Activated naive CD4-positive, alpha-beta T cell treated with anti-CD3 and anti-CD28 coated beads, Interleukin-2, amount 50 U/mL, for 24 hours (primary cell): Measurements from ENCODE around the gene KCNK2.

ENCODE experiments used
- H3K27ac Mint-ChIP-seq: one replicate; pipeline ENCODE4 v1.8.0; 2021; ENCODE audit warnings: mild to moderate bottlenecking, mixed read lengths
- H3K27me3 Mint-ChIP-seq: one replicate; pipeline ENCODE4 v1.8.0; 2021; ENCODE audit warnings: mixed read lengths
- H3K36me3 Mint-ChIP-seq: one replicate; pipeline ENCODE4 v1.8.0; 2021; ENCODE audit warnings: mixed read lengths
- H3K4me1 Mint-ChIP-seq: one replicate; pipeline ENCODE4 v1.8.0; 2021; ENCODE audit warnings: mixed read lengths
- H3K4me3 Mint-ChIP-seq: one replicate; pipeline ENCODE4 v1.8.0; 2021; ENCODE audit warnings: mild to moderate bottlenecking, mixed read lengths
- H3K9me3 Mint-ChIP-seq: one replicate; pipeline ENCODE4 v1.8.0; 2021; ENCODE audit warnings: mixed read lengths

KCNK2 gene, protein sequence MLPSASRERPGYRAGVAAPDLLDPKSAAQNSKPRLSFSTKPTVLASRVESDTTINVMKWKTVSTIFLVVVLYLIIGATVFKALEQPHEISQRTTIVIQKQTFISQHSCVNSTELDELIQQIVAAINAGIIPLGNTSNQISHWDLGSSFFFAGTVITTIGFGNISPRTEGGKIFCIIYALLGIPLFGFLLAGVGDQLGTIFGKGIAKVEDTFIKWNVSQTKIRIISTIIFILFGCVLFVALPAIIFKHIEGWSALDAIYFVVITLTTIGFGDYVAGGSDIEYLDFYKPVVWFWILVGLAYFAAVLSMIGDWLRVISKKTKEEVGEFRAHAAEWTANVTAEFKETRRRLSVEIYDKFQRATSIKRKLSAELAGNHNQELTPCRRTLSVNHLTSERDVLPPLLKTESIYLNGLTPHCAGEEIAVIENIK

DNA sequence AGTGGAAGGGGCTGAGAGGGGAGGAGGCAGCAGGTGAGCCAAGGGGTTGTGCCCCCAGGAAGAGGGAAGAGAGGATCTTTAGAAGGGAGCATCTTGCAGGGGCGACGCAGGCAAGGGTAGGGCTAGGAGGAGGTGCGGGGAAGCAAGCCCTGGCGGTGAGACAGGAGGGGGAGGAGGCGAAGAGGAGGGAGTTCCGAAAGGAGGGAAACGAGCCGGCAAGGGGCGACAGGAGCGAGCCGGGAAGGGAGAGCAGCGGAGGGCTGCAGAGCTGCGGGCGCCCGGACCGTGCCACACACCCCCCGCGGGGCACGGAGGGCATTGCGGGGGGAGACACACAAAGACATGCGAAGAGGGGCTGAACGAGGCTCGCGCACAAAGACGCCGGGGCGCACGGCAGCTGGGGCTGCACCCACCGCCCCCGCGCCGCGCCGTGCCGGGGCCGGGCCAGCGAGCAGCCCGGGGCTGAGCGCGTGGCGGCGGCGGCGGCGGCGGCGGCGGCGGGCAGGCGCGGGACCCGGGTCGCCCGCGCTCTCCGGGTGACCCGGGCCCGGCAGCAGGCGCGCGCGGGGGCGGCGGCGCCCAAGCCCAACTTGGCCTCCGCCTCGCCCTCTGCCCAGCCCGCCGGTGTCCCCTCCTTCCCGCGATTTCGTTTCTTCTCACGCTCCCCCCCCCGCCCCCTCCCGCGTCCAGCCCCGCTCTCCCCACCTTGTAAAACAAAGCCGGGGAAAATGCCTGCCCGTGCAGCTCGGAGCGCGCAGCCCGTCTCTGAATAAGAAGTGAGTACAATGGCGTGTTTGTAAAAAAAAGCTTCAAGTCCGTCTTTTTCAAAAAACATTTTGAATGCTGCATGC lies at the start of gene KCNK2:
Gene KCNK2, plus strand, starts transcription at position 206 of the 851 bp plus-strand sequence. CDS start 649 bp downstream, outside the sequence.
- H3K9me3 Mint-ChIP-seq: no peaks in the 10 kb centered on the region
- H3K27ac Mint-ChIP-seq: no peak within 1 kb of the TSS
- H3K4me1 Mint-ChIP-seq: peaks cover 16% of the 10 kb centered on the region
- H3K27me3 Mint-ChIP-seq: peaks cover 48% of the 10 kb centered on the region
- no peaks in the 10 kb centered on the region for H3K36me3 Mint-ChIP-seq
- H3K4me3 Mint-ChIP-seq: peak within 1 kb of the TSS; percentile 55

DNA sequence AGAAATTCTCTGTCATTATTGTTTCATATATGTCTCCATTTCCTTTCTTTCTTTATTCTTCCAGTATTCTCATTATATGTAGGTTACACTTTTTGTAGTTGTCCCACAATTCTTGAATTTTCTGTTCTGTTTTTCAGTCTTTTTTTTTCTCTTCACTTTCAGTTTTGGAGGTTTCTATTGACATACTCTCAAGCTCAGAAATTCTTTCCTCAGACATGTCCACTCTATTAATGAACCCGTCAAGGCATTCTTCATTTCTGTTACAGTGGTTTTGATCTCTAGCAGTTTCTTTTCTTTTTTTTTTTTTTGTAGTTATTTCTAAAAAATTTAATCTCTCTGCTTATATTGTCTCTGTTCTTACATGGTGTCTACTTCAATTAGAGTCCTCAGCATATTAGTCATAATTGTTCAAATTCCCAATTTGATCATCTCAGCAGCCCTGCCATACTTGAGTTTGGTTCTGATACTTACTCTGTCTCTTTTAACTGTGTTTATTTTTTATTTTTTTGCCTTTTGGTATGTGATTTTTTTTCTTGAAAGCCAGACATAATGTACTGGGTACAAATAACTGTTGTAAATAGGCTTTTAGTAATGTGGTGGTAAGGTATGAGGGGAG lies 49.5 kb upstream of the KCNK2 start:
- Mint-ChIP-seq H3K4me3 (no peak overlapping the region), H3K27me3 (peaks cover 13% of the 10 kb centered on the region), H3K27ac (no peak overlapping the region), H3K36me3 (no peaks in the 10 kb centered on the region), H3K4me1 (no peaks in the 10 kb centered on the region), H3K9me3 (no peaks in the 10 kb centered on the region)

DNA sequence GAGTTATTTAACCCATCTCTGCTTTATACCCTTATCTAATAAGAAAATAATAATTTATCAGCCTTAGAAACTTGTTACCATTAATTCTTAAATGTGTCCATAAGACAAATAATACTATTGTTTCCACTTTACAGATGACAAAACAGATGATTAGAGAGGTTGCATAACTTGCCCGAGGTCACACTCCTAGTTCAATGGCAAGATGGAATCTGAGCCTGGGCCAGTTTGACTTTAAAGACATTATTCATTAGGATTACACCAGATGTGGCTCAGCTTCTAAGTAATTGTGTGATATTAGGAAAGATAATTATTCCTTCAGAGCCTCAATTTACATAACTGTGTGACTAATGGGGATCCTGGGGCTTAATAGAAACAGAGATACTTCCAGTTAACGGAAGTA lies 42.3 kb upstream of the KCNK2 start:
- Mint-ChIP-seq H3K36me3 (peaks cover 1% of the 10 kb centered on the region), H3K9me3 (peaks cover 8% of the 10 kb centered on the region), H3K4me3 (no peak overlapping the region), H3K27me3 (peaks cover 13% of the 10 kb centered on the region), H3K27ac (no peak overlapping the region), H3K4me1 (no peaks in the 10 kb centered on the region)

DNA sequence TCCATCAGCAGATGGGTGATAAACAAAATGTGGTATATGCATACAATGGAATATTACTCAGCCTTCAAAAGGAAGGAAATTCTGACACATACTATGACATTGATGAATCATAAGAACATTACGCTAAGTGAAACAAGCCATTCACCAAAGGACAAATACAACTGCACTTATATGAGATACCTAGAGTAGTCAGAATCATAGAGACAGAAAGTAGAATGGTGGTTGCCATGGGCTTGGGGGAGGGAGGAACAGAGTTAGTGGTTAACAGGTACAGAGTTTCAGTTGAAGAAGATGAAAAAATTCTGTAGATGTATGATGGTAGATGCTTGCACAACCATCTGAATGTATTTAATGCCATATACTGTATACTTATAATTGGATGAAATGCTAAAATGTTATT lies 39.1 kb upstream of the KCNK2 start:
- Mint-ChIP-seq H3K36me3 (peaks cover 1% of the 10 kb centered on the region), H3K4me3 (no peak overlapping the region), H3K27ac (no peak overlapping the region), H3K27me3 (peaks cover 6% of the 10 kb centered on the region), H3K4me1 (no peaks in the 10 kb centered on the region), H3K9me3 (peaks cover 8% of the 10 kb centered on the region)

DNA sequence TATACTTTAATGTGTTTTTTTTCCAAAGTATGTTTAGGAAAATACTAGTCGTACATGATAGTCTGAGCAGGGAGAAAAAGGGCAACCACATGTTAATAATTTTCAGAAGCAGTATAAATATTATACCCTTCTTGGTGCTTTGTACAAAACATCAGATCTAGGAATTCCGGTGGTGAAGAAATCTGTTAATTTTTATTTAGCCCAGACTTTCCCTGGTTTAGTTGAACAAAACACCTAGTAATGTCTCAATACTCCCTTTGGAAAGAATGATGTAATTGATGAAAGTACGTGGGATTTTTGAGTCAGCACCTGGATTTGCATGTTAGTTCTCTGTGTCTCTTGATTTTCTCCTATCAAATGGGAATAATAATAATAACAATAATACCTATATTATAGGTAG lies 38.4 kb upstream of the KCNK2 start:
- Mint-ChIP-seq H3K27me3 (peaks cover 3% of the 10 kb centered on the region), H3K4me3 (no peak overlapping the region), H3K36me3 (peaks cover 1% of the 10 kb centered on the region), H3K9me3 (peaks cover 8% of the 10 kb centered on the region), H3K4me1 (no peaks in the 10 kb centered on the region), H3K27ac (no peak overlapping the region)

DNA sequence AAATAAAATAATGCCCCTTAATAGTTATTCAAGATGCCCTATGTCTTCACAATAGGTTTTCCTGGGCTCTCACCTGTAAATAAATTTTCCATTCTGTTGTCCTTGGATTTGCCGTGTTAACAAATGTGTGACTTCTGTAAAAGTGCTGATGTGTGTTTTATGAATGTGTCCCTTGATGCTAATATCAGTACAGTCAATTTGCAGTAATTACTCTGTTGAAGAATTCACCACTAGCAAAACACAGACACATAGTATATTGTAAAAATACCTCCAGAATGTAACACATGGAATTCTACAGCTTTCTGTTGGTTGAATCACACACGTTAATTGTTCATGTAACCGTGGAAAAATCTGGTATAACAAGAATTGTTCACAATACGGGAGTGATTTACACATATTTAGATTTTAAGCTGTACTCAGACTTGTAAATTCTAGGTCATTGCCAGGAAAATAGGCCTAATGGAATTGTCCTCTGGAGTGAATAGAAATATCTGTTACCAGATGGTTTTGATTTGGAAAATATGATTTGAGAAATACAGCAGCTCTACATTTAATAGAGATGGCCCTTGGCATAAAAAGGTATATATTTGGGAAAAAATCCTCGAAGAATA lies 36.7 kb upstream of the KCNK2 start:
- Mint-ChIP-seq H3K27me3 (peaks cover 3% of the 10 kb centered on the region), H3K4me3 (no peak overlapping the region), H3K4me1 (no peaks in the 10 kb centered on the region), H3K36me3 (peaks cover 1% of the 10 kb centered on the region), H3K27ac (no peak overlapping the region), H3K9me3 (peaks cover 8% of the 10 kb centered on the region)

DNA sequence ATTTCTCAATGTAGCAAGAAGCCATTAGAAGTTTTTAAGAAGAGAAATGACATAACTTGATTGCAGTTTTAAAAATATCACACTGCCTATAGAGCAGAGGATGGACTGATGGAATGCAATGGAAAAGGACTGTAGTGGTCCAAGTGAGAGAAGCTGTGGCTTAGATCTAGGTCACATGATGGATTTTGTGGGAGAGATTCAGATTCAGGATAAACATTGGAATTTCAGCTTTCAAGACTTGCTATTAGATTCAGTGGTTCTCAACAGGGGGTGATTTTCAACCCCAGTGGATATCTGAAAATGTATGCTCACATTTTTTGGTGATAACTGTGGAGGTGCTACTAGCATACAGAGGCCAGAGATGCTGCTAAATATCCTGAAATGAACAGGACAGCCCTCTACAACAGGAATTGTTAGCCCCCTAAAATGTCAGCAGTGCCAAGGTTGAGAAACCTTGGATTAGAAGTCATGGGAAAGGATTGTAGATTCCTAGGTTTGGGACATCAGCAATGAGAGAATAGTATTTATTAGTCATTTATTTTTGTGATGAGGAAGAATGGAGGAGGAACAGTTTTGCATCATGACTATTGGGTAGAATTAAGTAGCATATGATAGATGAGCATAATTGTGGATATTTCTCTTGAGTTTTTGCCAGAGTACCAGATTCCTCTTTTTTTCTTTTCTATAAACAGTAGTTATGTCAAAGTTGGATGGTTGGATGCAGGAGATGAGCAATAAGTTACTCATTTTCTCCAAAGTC lies 30.1 kb upstream of the KCNK2 start:
- no peaks in the 10 kb centered on the region for H3K4me1 Mint-ChIP-seq
- no peaks in the 10 kb centered on the region for H3K9me3 Mint-ChIP-seq
- H3K27me3 Mint-ChIP-seq: peaks cover 8% of the 10 kb centered on the region
- no peak overlapping the region for H3K4me3 Mint-ChIP-seq
- H3K27ac Mint-ChIP-seq: no peak overlapping the region
- no peaks in the 10 kb centered on the region for H3K36me3 Mint-ChIP-seq

DNA sequence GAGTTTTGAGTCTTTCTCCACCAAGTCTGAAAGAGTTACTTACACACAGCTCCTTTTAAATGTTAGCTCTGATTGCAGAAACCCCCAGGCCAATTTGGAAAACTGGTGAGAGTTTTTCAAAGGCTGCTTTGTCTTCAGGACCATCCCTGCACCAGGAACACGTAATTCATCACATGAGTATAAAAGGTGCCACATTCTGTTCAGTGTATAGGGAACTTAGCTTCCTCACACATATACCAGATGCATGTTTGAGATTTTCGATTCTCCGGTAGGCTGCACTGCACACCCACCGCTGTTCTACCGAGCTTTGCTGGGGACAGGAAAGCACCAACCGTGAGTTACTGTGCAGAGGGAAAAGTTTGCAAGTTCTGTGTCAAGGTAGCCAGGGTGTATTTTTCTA lies 28.3 kb upstream of the KCNK2 start:
- no peaks in the 10 kb centered on the region for H3K36me3 Mint-ChIP-seq
- no peaks in the 10 kb centered on the region for H3K9me3 Mint-ChIP-seq
- H3K4me1 Mint-ChIP-seq: no peaks in the 10 kb centered on the region
- H3K27ac Mint-ChIP-seq: no peak overlapping the region
- no peak overlapping the region for H3K4me3 Mint-ChIP-seq
- H3K27me3 Mint-ChIP-seq: peaks cover 8% of the 10 kb centered on the region

DNA sequence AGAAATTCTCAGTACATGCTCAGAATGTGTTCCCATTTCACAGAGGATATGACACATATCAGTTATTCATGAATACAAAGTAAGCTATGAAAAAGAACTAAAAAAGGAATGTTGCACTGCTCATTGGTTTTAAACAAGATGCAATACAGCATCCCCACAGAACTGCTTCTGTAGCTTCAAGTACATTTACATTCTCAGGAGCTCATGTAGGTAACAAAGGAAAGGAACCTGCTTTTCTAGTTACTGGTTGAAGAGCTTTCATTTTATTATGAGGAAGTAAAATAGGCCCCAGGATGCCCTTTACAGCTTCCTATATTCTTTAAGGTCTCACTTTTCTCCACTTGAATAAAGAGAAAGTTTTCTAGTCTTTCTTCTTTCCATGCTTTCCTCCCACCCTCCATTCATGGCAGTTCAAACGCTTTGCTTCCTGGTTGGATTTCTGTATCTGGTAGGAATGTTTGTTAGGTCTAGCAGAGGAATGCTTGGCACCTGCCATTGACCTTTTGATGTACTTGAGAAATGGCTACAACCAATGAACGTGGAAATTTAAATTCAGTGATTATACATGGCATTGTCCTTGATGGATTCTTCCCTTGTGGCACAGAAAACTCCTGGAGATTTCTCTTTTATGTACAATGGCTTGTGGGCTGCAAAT lies 27.1 kb upstream of the KCNK2 start:
- no peaks in the 10 kb centered on the region for H3K4me1 Mint-ChIP-seq
- no peak overlapping the region for H3K4me3 Mint-ChIP-seq
- H3K27me3 Mint-ChIP-seq: peaks cover 8% of the 10 kb centered on the region
- no peak overlapping the region for H3K27ac Mint-ChIP-seq
- H3K9me3 Mint-ChIP-seq: no peaks in the 10 kb centered on the region
- no peaks in the 10 kb centered on the region for H3K36me3 Mint-ChIP-seq

DNA sequence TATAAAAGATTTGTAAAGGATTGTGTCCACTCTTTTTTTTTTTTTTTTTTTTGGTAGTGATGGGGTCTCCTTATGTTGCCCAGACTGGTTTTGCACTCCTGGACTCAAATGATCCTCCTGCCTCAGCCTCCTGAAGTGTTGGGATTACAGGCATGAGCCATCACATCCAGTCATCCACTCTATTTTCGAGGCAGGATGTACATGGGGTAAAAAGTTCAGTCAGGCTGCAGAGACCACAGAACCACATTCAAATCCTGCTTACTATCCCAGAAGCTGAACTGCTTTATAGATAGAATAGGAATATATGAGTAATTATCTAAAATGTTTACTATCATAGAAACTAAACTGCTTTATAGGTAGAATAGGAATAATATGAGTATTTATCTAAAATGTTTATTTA lies 26.0 kb upstream of the KCNK2 start:
- Mint-ChIP-seq H3K27ac (no peak overlapping the region), H3K36me3 (no peaks in the 10 kb centered on the region), H3K4me1 (no peaks in the 10 kb centered on the region)

DNA sequence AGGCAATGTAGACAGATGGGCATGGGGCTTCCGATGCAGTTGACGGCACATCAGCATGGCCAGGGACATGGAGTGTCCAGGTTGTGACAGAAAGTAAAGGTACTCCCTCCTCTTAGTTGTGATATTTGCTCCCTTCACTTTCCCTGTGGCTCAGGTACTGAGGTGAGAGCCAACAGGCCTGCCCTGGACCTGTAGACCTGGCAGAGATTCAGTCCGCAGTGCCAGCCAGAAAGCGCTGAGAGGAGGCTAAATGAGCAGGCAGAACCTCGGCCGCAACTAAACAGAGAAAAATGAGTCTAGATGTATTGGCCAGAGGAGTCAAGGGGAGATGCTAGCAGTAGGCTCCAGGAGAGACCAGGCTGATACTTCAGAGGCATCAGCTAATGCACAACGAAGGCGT lies 22.6 kb upstream of the KCNK2 start:
- Mint-ChIP-seq H3K4me3 (no peak overlapping the region), H3K4me1 (no peaks in the 10 kb centered on the region), H3K36me3 (no peaks in the 10 kb centered on the region), H3K27me3 (no peaks in the 10 kb centered on the region), H3K9me3 (no peaks in the 10 kb centered on the region), H3K27ac (no peak overlapping the region)

More for the DNA sequence above, 26.0 kb upstream of the KCNK2 start:
- Mint-ChIP-seq H3K27me3 (peaks cover 5% of the 10 kb centered on the region), H3K4me3 (no peak overlapping the region), H3K9me3 (no peaks in the 10 kb centered on the region)

DNA sequence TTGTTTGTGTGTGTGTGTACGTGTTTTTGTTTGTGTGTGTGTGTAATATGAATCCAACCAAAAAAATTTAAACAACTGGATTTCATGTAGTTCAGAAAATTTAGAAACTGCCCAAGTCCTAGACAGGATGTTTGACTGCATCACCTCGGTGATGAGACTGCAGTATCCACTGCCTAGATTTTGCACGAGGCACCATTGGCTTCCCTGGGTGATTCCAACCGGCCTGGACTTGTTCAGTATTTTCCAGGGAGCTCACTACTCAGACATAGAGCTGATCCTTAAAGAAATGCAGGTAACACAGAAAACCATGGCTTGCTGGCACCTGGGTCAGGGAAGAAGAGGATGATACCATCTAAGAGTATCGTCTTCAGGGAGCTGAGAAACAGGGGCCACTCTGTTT lies 18.2 kb upstream of the KCNK2 start:
- Mint-ChIP-seq H3K27ac (no peak overlapping the region), H3K4me1 (no peaks in the 10 kb centered on the region), H3K9me3 (no peaks in the 10 kb centered on the region), H3K4me3 (no peak overlapping the region), H3K36me3 (no peaks in the 10 kb centered on the region), H3K27me3 (peaks cover 4% of the 10 kb centered on the region)

DNA sequence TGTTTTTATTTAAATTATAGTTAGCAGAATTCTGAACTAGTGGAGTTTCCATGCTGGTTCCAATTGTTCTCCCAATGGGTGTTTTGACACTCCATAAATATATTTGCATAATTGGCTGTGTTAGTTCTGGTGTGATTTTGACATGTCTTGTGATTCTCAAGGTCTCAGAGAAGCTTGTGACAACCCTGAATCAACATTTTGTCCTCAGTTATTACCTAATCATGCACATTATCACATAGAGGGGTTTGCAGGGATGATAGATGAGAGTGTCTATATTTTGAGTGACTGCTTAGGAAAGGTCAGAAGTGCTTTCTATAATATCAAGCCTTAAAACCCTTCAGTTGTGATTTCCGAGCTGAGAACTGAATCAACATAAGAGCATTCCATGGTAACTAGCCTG lies 11.5 kb upstream of the KCNK2 start:
- no peaks in the 10 kb centered on the region for H3K9me3 Mint-ChIP-seq
- peaks cover 9% of the 10 kb centered on the region for H3K27me3 Mint-ChIP-seq
- no peak overlapping the region for H3K27ac Mint-ChIP-seq
- no peaks in the 10 kb centered on the region for H3K4me1 Mint-ChIP-seq
- peaks cover 1% of the 10 kb centered on the region for H3K36me3 Mint-ChIP-seq
- H3K4me3 Mint-ChIP-seq: no peak overlapping the region

DNA sequence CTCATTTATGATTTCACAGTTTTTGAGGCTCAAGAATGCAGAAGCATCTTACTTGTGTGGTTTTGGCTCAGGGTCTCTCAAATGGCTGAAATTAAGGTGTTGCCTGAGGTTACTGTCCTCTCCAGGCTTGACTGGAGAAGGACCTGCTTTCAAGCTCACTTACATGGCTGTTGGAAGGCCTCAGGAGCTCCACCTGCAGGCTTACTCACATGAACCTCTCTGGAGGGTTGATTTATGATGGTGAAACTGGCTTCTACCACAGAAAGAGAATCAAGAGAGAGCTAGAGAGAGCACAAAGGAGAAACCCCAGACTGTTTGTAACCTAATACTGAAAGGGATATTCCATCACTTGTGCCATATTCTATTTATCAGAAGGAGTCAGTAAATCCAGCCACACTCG lies 6.2 kb upstream of the KCNK2 start:
- Mint-ChIP-seq H3K27ac (no peak overlapping the region), H3K4me1 (peaks cover 3% of the 10 kb centered on the region), H3K27me3 (peaks cover 26% of the 10 kb centered on the region), H3K9me3 (no peaks in the 10 kb centered on the region), H3K4me3 (no peak overlapping the region), H3K36me3 (peaks cover 1% of the 10 kb centered on the region)
